Endodermal cell (in vitro differentiated cells): ENCODE results near the gene C9orf43. TPM values are rescaled to one million over a fixed set of nuclear protein-coding genes. Genes with fewer than 3 reads are reported as not detected.

ENCODE experiments used
- DNase-seq: peaks from one replicate; pipeline ENCODE4 v3.0.0-alpha.2; 2017
- H3K27ac ChIP-seq: 2 replicates; pipeline ENCODE4 v1.5.1; 2013; ENCODE audit warnings: mild to moderate bottlenecking, low read depth, low read length, moderate library complexity
- H3K27me3 ChIP-seq: 2 replicates; pipeline ENCODE4 v1.6.1; 2013; ENCODE audit warnings: mild to moderate bottlenecking, low read length, moderate library complexity; ENCODE audit not compliant: insufficient read depth, control insufficient read depth, poor library complexity, severe bottlenecking
- H3K36me3 ChIP-seq: 2 replicates; pipeline ENCODE4 v1.7.0; 2013; ENCODE audit warnings: mild to moderate bottlenecking, low read length, moderate library complexity; ENCODE audit not compliant: control insufficient read depth, insufficient read depth
- H3K4me1 ChIP-seq: one replicate; pipeline ENCODE4 v1.7.0; 2013; ENCODE audit warnings: low read length; ENCODE audit not compliant: control insufficient read depth, insufficient read depth
- H3K4me3 ChIP-seq: 2 replicates; pipeline ENCODE4 v1.5.1; 2013; ENCODE audit warnings: mild to moderate bottlenecking, low read length, moderate library complexity
- H3K9ac ChIP-seq: 2 replicates; pipeline ENCODE4 v1.6.1; 2013; ENCODE audit warnings: mild to moderate bottlenecking, low read length, moderate library complexity; ENCODE audit not compliant: poor library complexity, severe bottlenecking; ENCODE audit errors: extremely low read depth
- H3K9me3 ChIP-seq: 2 replicates; pipeline ENCODE4 v1.6.1; 2013; ENCODE audit warnings: mild to moderate bottlenecking, low read length, moderate library complexity; ENCODE audit not compliant: control insufficient read depth
- H3K27ac Mint-ChIP-seq: 2 replicates; pipeline ENCODE4 v1.8.0; 2020; ENCODE audit warnings: mixed read lengths
- H3K27me3 Mint-ChIP-seq: 2 replicates; pipeline ENCODE4 v1.8.0; 2021; ENCODE audit warnings: mild to moderate bottlenecking, mixed read lengths; ENCODE audit not compliant: insufficient read depth
- H3K36me3 Mint-ChIP-seq: 2 replicates; pipeline ENCODE4 v1.8.0; 2020; ENCODE audit warnings: low read depth, mixed read lengths
- H3K4me1 Mint-ChIP-seq: 2 replicates; pipeline ENCODE4 v1.8.0; 2020; ENCODE audit warnings: mixed read lengths
- H3K4me3 Mint-ChIP-seq: 2 replicates; pipeline ENCODE4 v1.8.0; 2020; ENCODE audit warnings: mild to moderate bottlenecking, moderate library complexity, mixed read lengths
- H3K9me3 Mint-ChIP-seq: 2 replicates; pipeline ENCODE4 v1.8.0; 2020; ENCODE audit warnings: mild to moderate bottlenecking, mixed read lengths
- WGBS, 2 experiments: methylation state at CpG; one replicate each; pipeline versions ENCODE4 v1.1.5 to v1.1.7; 2013; ENCODE audit warnings: missing lambda C conversion rate in 2 of 2, mixed read lengths in 1 of 2; ENCODE audit not compliant: insufficient coverage in 1 of 2, insufficient read length in 1 of 2; 5-methylcytosine and 5-hydroxymethylcytosine counted together
- total RNA-seq, 2 donors: library from RNA; stranded (reverse); fragmentation: NEBNext Ultra II Directional in 1 of 2; extraction: Animal tissue kit (Norgen Biotek cat#: 25700) in 1 of 2; gene quantifications; 2 replicates in 1 of 2; 3 replicates in 1 of 2; pipeline ENCODE4 v1.2.1, GENCODE V29; 2021
- TF ChIP-seq, protein P1 (sequence below): fragments of 200-600 bp; sonication (generic); conservative IDR thresholded peaks from 2 replicates; pipeline ENCODE4 v1.5.0; 2021; ENCODE audit warnings: antibody characterized with exemption, mild to moderate bottlenecking

Gene C9orf43
- total RNA-seq, 2 donors from 2014 or later = 0.40 to 1.1 TPM

DNA sequence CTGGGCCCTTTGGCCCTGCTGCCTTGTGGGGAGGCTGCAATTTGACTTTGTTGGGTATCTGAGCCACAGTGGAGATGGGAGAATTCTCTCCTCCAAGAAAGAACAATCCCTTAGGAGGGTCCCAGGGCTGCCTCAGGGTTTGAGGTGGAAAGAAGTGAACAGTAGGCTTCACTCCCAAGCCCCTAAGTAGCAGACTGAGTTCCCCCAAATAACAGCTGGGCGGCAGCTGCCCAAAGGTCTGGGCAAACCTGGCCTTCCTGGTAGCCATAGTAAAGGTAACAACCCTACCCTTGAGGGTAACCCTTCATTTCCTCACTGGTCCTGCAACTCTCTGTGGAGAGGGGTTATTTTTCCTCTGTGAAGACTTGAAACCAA lies 53.7 kb downstream of the C9orf43 start:
- Mint-ChIP-seq H3K27ac (no peak overlapping the region), H3K4me3 (peak overlapping the region; percentile 57), H3K36me3 (no peaks in the 10 kb centered on the region), H3K27me3 (peaks cover 45% of the 10 kb centered on the region), H3K4me1 (peaks cover 10% of the 10 kb centered on the region), H3K9me3 (no peaks in the 10 kb centered on the region)
- TF ChIP-seq, protein P1, sequence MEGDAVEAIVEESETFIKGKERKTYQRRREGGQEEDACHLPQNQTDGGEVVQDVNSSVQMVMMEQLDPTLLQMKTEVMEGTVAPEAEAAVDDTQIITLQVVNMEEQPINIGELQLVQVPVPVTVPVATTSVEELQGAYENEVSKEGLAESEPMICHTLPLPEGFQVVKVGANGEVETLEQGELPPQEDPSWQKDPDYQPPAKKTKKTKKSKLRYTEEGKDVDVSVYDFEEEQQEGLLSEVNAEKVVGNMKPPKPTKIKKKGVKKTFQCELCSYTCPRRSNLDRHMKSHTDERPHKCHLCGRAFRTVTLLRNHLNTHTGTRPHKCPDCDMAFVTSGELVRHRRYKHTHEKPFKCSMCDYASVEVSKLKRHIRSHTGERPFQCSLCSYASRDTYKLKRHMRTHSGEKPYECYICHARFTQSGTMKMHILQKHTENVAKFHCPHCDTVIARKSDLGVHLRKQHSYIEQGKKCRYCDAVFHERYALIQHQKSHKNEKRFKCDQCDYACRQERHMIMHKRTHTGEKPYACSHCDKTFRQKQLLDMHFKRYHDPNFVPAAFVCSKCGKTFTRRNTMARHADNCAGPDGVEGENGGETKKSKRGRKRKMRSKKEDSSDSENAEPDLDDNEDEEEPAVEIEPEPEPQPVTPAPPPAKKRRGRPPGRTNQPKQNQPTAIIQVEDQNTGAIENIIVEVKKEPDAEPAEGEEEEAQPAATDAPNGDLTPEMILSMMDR = no peak
- Histone ChIP-seq H3K9me3 (no peaks in the 10 kb centered on the region), H3K27me3 (peaks cover 39% of the 10 kb centered on the region), H3K4me1 (peaks cover 4% of the 10 kb centered on the region), H3K36me3 (no peaks in the 10 kb centered on the region), H3K9ac (no peak overlapping the region), H3K27ac (no peak overlapping the region), H3K4me3 (peak overlapping the region; percentile 76)
- DNase-seq = no peak
- 89% methylated on average over 1 of the region's 1 CpG; no CpG with 5 or more reads in 1 of the 2 experiments for WGBS, 2 experiments

DNA sequence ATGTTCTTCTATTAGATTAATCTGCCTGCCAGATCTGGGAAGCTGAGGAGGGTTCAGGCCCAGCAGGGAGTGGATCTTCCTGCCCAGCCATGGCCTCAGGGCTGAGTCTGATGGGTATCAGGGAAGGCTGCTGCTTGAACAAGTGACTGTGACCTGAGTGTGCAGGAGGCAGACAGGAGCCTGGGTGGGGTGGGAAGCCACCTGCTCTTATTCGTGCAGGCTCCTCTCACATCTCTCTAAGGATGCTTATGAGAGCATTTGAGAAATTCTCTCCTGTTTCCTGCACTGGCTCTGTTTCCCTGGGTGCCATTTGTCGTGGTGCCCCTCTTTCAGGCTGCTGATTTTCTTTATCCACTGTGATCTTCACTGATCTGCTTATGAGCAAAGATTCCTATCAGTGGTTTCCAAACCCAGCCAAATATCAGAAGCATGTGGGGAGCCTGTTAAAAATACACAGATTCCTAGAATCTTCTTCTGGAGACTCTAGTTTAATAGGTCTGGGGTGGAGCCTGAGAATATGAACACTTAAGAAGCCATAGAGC lies 55.1 kb downstream of the C9orf43 start:
- Histone ChIP-seq H3K4me1 (peaks cover 4% of the 10 kb centered on the region), H3K36me3 (no peaks in the 10 kb centered on the region), H3K9ac (no peak overlapping the region), H3K9me3 (no peaks in the 10 kb centered on the region), H3K27ac (no peak overlapping the region), H3K4me3 (no peak overlapping the region), H3K27me3 (peaks cover 39% of the 10 kb centered on the region)
- Mint-ChIP-seq H3K36me3 (no peaks in the 10 kb centered on the region), H3K27me3 (peaks cover 45% of the 10 kb centered on the region), H3K9me3 (no peaks in the 10 kb centered on the region), H3K4me1 (peaks cover 10% of the 10 kb centered on the region), H3K27ac (no peak overlapping the region), H3K4me3 (no peak overlapping the region)
- TF ChIP-seq, protein P1 = no peak
- WGBS, 2 experiments = 96 to 100% methylated on average over 2 of the region's 2 CpGs
- DNase-seq = peak; percentile 31

DNA sequence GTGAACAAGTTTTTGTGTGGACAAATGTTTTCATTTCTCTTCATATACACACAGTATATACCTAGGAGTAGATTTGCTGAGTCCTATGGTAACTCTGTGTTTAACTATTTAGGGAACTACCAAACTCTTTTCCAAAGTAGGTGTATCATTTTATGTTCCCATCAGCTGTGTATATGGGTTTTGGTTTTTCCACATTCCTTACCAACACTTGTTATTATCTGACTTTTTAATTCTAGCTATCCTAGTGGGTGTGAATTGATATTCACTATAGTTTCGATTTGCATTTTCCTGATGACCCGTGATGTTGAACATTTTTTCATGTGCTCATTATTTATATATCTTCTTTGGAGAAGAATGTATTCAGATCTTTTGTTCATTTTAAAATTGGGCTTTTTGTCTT lies 56.6 kb downstream of the C9orf43 start:
- peaks cover 16% of the 10 kb centered on the region for H3K4me1 Mint-ChIP-seq
- Histone ChIP-seq H3K4me3 (no peak overlapping the region), H3K4me1 (peaks cover 4% of the 10 kb centered on the region), H3K9me3 (peaks cover under 1% of the 10 kb centered on the region), H3K36me3 (no peaks in the 10 kb centered on the region), H3K9ac (no peak overlapping the region), H3K27ac (no peak overlapping the region), H3K27me3 (peaks cover 39% of the 10 kb centered on the region)
- TF ChIP-seq, protein P1 = no peak
- H3K4me3 Mint-ChIP-seq = no peak overlapping the region
- H3K27me3 Mint-ChIP-seq = peaks cover 34% of the 10 kb centered on the region
- no peaks in the 10 kb centered on the region for H3K9me3 Mint-ChIP-seq
- H3K27ac Mint-ChIP-seq = no peak overlapping the region
- 100% methylated on average over 2 of the region's 2 CpGs; no CpG with 5 or more reads in 1 of the 2 experiments for WGBS, 2 experiments
- DNase-seq = no peak
- H3K36me3 Mint-ChIP-seq = no peaks in the 10 kb centered on the region
